ENCODE measurements around the gene GLG1.

DNA sequence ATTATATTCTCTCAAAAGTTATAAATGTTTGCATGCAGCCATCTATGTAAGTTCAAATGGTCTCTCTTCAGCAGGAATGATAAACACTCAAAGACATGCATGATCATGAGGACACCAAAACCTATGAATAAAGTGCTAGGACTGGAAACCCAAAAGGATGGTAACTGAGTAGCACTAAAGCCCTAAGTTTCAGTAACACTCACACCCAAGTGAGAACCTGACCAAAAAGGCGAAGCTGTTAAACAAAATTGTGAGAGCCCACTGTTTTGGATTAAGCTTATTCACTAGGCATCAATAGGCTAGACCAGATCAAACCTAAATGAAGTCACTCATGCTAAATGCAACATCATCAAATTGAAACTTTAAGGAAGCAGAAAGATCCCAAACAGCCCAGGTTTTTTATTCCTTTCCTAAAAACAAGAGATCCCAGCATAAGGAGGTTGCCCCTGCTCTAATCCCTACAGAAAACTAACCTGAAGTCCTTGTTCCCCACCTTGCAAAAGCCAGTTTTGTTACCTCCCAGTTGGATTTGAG, 42.4 kb downstream of the GLG1 start:
- TF ChIP-seq, protein P1, sequence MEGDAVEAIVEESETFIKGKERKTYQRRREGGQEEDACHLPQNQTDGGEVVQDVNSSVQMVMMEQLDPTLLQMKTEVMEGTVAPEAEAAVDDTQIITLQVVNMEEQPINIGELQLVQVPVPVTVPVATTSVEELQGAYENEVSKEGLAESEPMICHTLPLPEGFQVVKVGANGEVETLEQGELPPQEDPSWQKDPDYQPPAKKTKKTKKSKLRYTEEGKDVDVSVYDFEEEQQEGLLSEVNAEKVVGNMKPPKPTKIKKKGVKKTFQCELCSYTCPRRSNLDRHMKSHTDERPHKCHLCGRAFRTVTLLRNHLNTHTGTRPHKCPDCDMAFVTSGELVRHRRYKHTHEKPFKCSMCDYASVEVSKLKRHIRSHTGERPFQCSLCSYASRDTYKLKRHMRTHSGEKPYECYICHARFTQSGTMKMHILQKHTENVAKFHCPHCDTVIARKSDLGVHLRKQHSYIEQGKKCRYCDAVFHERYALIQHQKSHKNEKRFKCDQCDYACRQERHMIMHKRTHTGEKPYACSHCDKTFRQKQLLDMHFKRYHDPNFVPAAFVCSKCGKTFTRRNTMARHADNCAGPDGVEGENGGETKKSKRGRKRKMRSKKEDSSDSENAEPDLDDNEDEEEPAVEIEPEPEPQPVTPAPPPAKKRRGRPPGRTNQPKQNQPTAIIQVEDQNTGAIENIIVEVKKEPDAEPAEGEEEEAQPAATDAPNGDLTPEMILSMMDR (IDR thresholded peaks at IDR 0.05), result no peak
- TF ChIP-seq POLR2AphosphoS5 (IDR thresholded peaks at IDR 0.05) (no peak), POLR2A (IDR thresholded peaks at IDR 0.05) (no peak)

Data from transverse colon (tissue), 4 donors.